ENCODE results near the gene DUSP10. TPM values are rescaled to one million over a fixed set of nuclear protein-coding genes. Genes with fewer than 3 reads are reported as not detected.

DUSP10 gene
- total RNA-seq (2021) (1.6 to 2.2 TPM (median 2.0 TPM) in 3 replicates), Bru-seq, nascent RNA (percentile 62 among the genes with signal in this experiment)
- long read RNA-seq, experiment 1, transcript DUSP10-201 (4 exons, 2,676 nt): major isoform, 7 of 8 reads
- long read RNA-seq, experiment 1, partial matches to known transcripts: 0 of 8 reads
- long read RNA-seq, experiment 1, other reads (novel, unspliced or antisense): 0 of 8 reads
- long read RNA-seq, experiment 2, partial matches to known transcripts: 0 of 1 reads
- long read RNA-seq, experiment 2, other reads (novel, unspliced or antisense): 1 of 1 reads
- long read RNA-seq, experiment 3, partial matches to known transcripts: 0 of 2 reads
- long read RNA-seq, experiment 3, other reads (novel, unspliced or antisense): 0 of 2 reads

DNA sequence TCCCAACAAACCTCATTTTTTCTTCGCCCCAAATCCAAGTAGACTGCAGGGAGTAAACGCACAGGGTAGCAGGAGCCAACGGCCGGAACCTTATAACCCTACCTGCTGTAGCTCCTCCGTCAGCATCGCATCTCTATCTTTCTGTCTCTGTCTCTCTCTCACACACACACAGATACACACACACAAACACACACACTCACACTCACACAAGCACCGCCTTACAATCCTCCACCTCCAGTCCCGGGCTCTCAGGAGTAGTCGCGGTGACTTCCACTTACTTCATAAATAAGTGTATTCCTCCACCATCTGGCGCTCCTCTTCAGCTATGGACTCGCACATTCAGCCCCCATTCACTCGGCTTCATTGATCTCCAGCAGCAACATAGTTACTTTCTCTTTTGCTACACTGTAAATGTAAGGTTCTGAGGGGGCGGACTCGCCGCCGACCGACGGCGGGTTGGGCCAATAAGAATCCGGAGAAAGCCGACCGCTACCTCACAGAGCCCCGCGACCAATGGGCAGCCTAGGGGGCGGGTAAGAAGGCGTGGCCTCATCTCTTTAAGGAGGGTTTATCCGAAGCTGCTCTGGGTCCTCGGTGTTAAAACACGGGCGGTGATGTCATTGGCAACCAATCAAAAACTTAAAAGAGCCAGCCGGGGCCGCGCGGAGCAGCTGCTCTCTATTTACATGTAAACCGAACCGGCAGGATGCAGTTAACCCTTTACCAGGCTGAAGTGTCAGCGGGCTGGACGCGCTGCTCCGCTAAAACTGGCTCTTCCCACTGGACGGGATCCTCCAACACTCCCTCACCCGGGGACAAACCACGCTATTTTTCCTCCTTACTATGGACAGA lies at the start of gene DUSP10:
DUSP10 (minus strand) TSS at position 387 of the 852 bp plus-strand sequence. CDS start 2,345 bp downstream, outside the sequence.
- Mint-ChIP-seq H3K9me3 (no peaks in the 10 kb centered on the region), H3K27ac (no peak within 1 kb of the TSS), H3K4me3 (no peak within 1 kb of the TSS; the same call in 1 of the 2 replicates), H3K27me3 (ENCODE audit: low read depth) (no peaks in the 10 kb centered on the region; the same call in 1 of the 2 replicates), H3K36me3 (peaks cover 19% of the 10 kb centered on the region), H3K4me1 (peaks cover 17% of the 10 kb centered on the region)
- DNase-seq (ENCODE audit: low spot score): peak; percentile 99
- POLR2A ChIA-PET: interaction anchor here (0.6 to 2.8 kb wide), 8 partner anchors 10 to 243 kb away, joined by 3 to 21 read pairs (median 3); no protein-coding TSS in a partner anchor
- CTCF ChIA-PET: interaction anchor here (0.5 to 2.1 kb wide), 5 partner anchors 23 to 413 kb away, joined by 3 to 10 read pairs (median 4); no protein-coding TSS in a partner anchor
- TF ChIP-seq TEAD1 (CRISPR knock-in tag; IDR thresholded peaks at IDR 0.05) (0 out of 2 replicates have a peak, but pooled peaks have one; percentile 21), PRRX2 (CRISPR knock-in tag; IDR thresholded peaks at IDR 0.05) (no peak), PRDM15 (CRISPR knock-in tag; IDR thresholded peaks at IDR 0.05) (peak; percentile 75), FOXK1 (CRISPR knock-in tag; IDR thresholded peaks at IDR 0.05) (peak; percentile 88), NFYB (CRISPR knock-in tag; conservative IDR thresholded peaks at IDR 0.05; ENCODE audit: low read depth) (peak; percentile 87), ZBTB43 (CRISPR knock-in tag; IDR thresholded peaks at IDR 0.05) (0 out of 2 replicates have a peak, but pooled peaks have one; percentile 13), NR1H2 (CRISPR knock-in tag; IDR thresholded peaks at IDR 0.05) (no peak), SP1 (CRISPR knock-in tag; conservative IDR thresholded peaks at IDR 0.05) (peak; percentile 66; the same call in 1 of the 2 replicates)
- ATAC-seq: peak; percentile 91

GRCh38 chr1:221788466-221788865 lies 46.6 kb upstream of the DUSP10 start:
- Mint-ChIP-seq H3K27me3 (ENCODE audit: low read depth) (no peaks in the 10 kb centered on the region), H3K4me3 (no peak overlapping the region), H3K27ac (no peak overlapping the region), H3K36me3 (no peaks in the 10 kb centered on the region), H3K4me1 (peaks cover 12% of the 10 kb centered on the region), H3K9me3 (no peaks in the 10 kb centered on the region)
- DNase-seq (ENCODE audit: low spot score): no peak
- ATAC-seq: no peak
- CTCF ChIA-PET: no interaction called here
- POLR2A ChIA-PET: no interaction called here
- TF ChIP-seq, protein P1, sequence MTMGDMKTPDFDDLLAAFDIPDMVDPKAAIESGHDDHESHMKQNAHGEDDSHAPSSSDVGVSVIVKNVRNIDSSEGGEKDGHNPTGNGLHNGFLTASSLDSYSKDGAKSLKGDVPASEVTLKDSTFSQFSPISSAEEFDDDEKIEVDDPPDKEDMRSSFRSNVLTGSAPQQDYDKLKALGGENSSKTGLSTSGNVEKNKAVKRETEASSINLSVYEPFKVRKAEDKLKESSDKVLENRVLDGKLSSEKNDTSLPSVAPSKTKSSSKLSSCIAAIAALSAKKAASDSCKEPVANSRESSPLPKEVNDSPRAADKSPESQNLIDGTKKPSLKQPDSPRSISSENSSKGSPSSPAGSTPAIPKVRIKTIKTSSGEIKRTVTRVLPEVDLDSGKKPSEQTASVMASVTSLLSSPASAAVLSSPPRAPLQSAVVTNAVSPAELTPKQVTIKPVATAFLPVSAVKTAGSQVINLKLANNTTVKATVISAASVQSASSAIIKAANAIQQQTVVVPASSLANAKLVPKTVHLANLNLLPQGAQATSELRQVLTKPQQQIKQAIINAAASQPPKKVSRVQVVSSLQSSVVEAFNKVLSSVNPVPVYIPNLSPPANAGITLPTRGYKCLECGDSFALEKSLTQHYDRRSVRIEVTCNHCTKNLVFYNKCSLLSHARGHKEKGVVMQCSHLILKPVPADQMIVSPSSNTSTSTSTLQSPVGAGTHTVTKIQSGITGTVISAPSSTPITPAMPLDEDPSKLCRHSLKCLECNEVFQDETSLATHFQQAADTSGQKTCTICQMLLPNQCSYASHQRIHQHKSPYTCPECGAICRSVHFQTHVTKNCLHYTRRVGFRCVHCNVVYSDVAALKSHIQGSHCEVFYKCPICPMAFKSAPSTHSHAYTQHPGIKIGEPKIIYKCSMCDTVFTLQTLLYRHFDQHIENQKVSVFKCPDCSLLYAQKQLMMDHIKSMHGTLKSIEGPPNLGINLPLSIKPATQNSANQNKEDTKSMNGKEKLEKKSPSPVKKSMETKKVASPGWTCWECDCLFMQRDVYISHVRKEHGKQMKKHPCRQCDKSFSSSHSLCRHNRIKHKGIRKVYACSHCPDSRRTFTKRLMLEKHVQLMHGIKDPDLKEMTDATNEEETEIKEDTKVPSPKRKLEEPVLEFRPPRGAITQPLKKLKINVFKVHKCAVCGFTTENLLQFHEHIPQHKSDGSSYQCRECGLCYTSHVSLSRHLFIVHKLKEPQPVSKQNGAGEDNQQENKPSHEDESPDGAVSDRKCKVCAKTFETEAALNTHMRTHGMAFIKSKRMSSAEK (CRISPR knock-in tag; IDR thresholded peaks at IDR 0.05; ENCODE audit: borderline replicate concordance): no peak
- TF ChIP-seq, protein P2, sequence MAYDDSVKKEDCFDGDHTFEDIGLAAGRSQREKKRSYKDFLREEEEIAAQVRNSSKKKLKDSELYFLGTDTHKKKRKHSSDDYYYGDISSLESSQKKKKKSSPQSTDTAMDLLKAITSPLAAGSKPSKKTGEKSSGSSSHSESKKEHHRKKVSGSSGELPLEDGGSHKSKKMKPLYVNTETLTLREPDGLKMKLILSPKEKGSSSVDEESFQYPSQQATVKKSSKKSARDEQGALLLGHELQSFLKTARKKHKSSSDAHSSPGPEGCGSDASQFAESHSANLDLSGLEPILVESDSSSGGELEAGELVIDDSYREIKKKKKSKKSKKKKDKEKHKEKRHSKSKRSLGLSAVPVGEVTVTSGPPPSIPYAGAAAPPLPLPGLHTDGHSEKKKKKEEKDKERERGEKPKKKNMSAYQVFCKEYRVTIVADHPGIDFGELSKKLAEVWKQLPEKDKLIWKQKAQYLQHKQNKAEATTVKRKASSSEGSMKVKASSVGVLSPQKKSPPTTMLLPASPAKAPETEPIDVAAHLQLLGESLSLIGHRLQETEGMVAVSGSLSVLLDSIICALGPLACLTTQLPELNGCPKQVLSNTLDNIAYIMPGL (CRISPR knock-in tag; IDR thresholded peaks at IDR 0.05): no peak
- TF ChIP-seq STAT6 (CRISPR knock-in tag; conservative IDR thresholded peaks at IDR 0.05; ENCODE audit: low read depth) (no peak), MXD4 (CRISPR knock-in tag; IDR thresholded peaks at IDR 0.05; ENCODE audit: borderline replicate concordance) (no peak), TCF7 (CRISPR knock-in tag; IDR thresholded peaks at IDR 0.05; ENCODE audit: low read depth) (no peak), SMAD3 (CRISPR knock-in tag; IDR thresholded peaks at IDR 0.05; ENCODE audit: borderline replicate concordance) (no peak), JUN (CRISPR knock-in tag; IDR thresholded peaks at IDR 0.05) (no peak), IRF2 (CRISPR knock-in tag; IDR thresholded peaks at IDR 0.05; ENCODE audit: borderline replicate concordance, low read depth) (no peak), ZNF396 (CRISPR knock-in tag; IDR thresholded peaks at IDR 0.05; ENCODE audit: borderline replicate concordance) (no peak)
